SK-N-SH (cell line): ENCODE results near the gene CGB2. TPM values are rescaled to one million over a fixed set of nuclear protein-coding genes. Genes with fewer than 3 reads are reported as not detected.
A peak's percentile ranks its signal among the peaks of the same experiment; 100 is the strongest.

ENCODE experiments used
- CTCF ChIA-PET: fragments of 300-600, 350-600 bp; formaldehyde crosslinking; extraction: SDS; loops from one replicate; lab custom pipeline; 2021; lab: Yijun Ruan, JAX
- POLR2A ChIA-PET: fragments of 350-600 bp; sonication (Branson Sonifier 250); formaldehyde crosslinking; extraction: SDS; loops from one replicate; lab custom pipeline; 2020; ENCODE audit warnings: antibody characterized with exemption, inconsistent platforms; lab: Yijun Ruan, JAX
- DNase-seq: peaks from one replicate; pipeline ENCODE4 v3.0.0; 2012
- H2AFZ ChIP-seq: fragments of 200-600 bp; sonication (generic); 2 replicates; pipeline ENCODE4 v1.8.1; 2016; ENCODE audit warnings: antibody characterized with exemption, mild to moderate bottlenecking, low read depth
- H3F3A ChIP-seq: fragments of 200-600 bp; sonication (generic); replicated peaks from 2 replicates; pipeline ENCODE3; 2016; ENCODE audit warnings: antibody characterized with exemption, mild to moderate bottlenecking; ENCODE audit not compliant: insufficient read depth
- H3K27ac ChIP-seq, 2 experiments: fragments of 200-500 bp in 1 of 2; fragments of 200-600 bp in 1 of 2; sonication (Bioruptor generic) in 1 of 2; sonication (generic), shearing (Covaris generic) in 1 of 2; 2 replicates each; pipeline versions ENCODE4 v1.5.1 to v1.6.1; 2014 to 2016; ENCODE audit warnings: low read depth in 2 of 2, inconsistent platforms in 1 of 2, low read length in 1 of 2, mild to moderate bottlenecking in 1 of 2, mixed read lengths in 1 of 2
- H3K27me3 ChIP-seq: fragments of 200-600 bp; sonication (generic), shearing (Covaris generic); 2 replicates; pipeline ENCODE4 v1.6.1; 2016; ENCODE audit warnings: mixed run types; ENCODE audit not compliant: insufficient read depth
- H3K36me3 ChIP-seq, 2 experiments: fragments of 200-500 bp in 1 of 2; fragments of 200-600 bp in 1 of 2; sonication (Bioruptor generic) in 1 of 2; sonication (generic) in 1 of 2; replicated peaks in 1 of 2; 2 replicates each; pipeline versions ENCODE3 to v1.5.1; 2014 to 2016; ENCODE audit warnings: low read length in 1 of 2, mild to moderate bottlenecking in 1 of 2; ENCODE audit not compliant: insufficient read depth in 2 of 2, control insufficient read depth in 1 of 2
- H3K4me1 ChIP-seq, 2 experiments: fragments of 200-500 bp in 1 of 2; fragments of 200-600 bp in 1 of 2; sonication (Bioruptor generic) in 1 of 2; sonication (generic), shearing (Covaris generic) in 1 of 2; 2 replicates each; pipeline versions ENCODE4 v1.5.1 to v1.6.1; 2014 to 2016; ENCODE audit warnings: low read depth in 1 of 2, low read length in 1 of 2, mixed run types in 1 of 2; ENCODE audit not compliant: insufficient read depth in 2 of 2, control insufficient read depth in 1 of 2
- H3K4me2 ChIP-seq: fragments of 200-600 bp; sonication (generic), shearing (Covaris generic); 2 replicates; pipeline ENCODE4 v1.6.1; 2017; ENCODE audit warnings: mixed run types
- H3K4me3 ChIP-seq, 2 experiments: fragments of 200-500 bp in 1 of 2; fragments of 200-600 bp in 1 of 2; sonication (Bioruptor generic) in 1 of 2; sonication (generic), shearing (Covaris generic) in 1 of 2; 2 replicates each; pipeline versions ENCODE4 v1.5.1 to v1.8.1; 2014 to 2016; ENCODE audit warnings: low read depth in 2 of 2, inconsistent platforms in 1 of 2, low read length in 1 of 2, mild to moderate bottlenecking in 1 of 2, mixed read lengths in 1 of 2, moderate library complexity in 1 of 2
- H3K79me2 ChIP-seq: fragments of 200-600 bp; sonication (generic); 2 replicates; pipeline ENCODE4 v1.8.1; 2017; ENCODE audit warnings: mild to moderate bottlenecking; ENCODE audit not compliant: insufficient read depth
- H3K9ac ChIP-seq: fragments of 200-600 bp; sonication (generic); 2 replicates; pipeline ENCODE4 v1.6.1; 2017; ENCODE audit warnings: mixed run types
- H3K9me2 ChIP-seq: fragments of 200-600 bp; sonication (generic); 2 replicates; pipeline ENCODE4 v1.6.1; 2017; ENCODE audit warnings: mixed run types
- H3K9me3 ChIP-seq: fragments of 200-600 bp; sonication (generic); 2 replicates; pipeline ENCODE4 v1.6.1; 2017; ENCODE audit warnings: mixed run types, mild to moderate bottlenecking, moderate library complexity
- H4K20me1 ChIP-seq: fragments of 200-600 bp; sonication (generic); 2 replicates; pipeline ENCODE4 v1.6.1; 2017; ENCODE audit warnings: mild to moderate bottlenecking, mixed run types; ENCODE audit not compliant: insufficient read depth
- CTCF ChIP-seq: fragments of 200-600 bp; sonication (generic); IDR thresholded peaks from 2 replicates; pipeline ENCODE4 v1.6.1; 2017; ENCODE audit warnings: antibody characterized with exemption, mild to moderate bottlenecking, moderate library complexity
- ELF1 ChIP-seq: IDR thresholded peaks from 2 replicates; pipeline ENCODE4 v1.4.0; 2012
- EP300 ChIP-seq, 2 experiments: IDR thresholded peaks; 2 replicates each; pipeline versions ENCODE4 v1.4.0 to v1.6.1; 2012; ENCODE audit warnings: borderline replicate concordance in 1 of 2, low read depth in 1 of 2, low read length in 1 of 2
- FOXJ3 ChIP-seq: sonication (generic); formaldehyde crosslinking; IDR thresholded peaks from 2 replicates; pipeline ENCODE4 v1.5.1; 2020; ENCODE audit warnings: mild to moderate bottlenecking, missing genetic modification reagents
- JUND ChIP-seq: IDR thresholded peaks from 2 replicates; pipeline ENCODE4 v1.4.0; 2012
- MAX ChIP-seq: IDR thresholded peaks from 2 replicates; pipeline ENCODE4 v1.4.0; 2012; ENCODE audit warnings: low read depth
- MEF2A ChIP-seq: IDR thresholded peaks from 2 replicates; pipeline ENCODE4 v1.4.0; 2012; ENCODE audit warnings: low read depth, borderline replicate concordance
- NFIC ChIP-seq: IDR thresholded peaks from 2 replicates; pipeline ENCODE4 v1.4.0; 2012; ENCODE audit warnings: borderline replicate concordance
- NRF1 ChIP-seq: IDR thresholded peaks from 2 replicates; pipeline ENCODE4 v1.6.1; 2012; ENCODE audit warnings: low read depth, mild to moderate bottlenecking, low read length
- PBX3 ChIP-seq: IDR thresholded peaks from 2 replicates; pipeline ENCODE4; 2012
- RFX5 ChIP-seq: IDR thresholded peaks from 2 replicates; pipeline ENCODE4 v1.6.1; 2012; ENCODE audit warnings: mild to moderate bottlenecking, improper control_type of control experiment, low read length
- SIN3A ChIP-seq: IDR thresholded peaks from 2 replicates; pipeline ENCODE4 v1.6.1; 2012; ENCODE audit warnings: low read depth, mild to moderate bottlenecking, low read length, moderate library complexity, borderline replicate concordance
- SMC3 ChIP-seq: IDR thresholded peaks from 2 replicates; pipeline ENCODE4 v1.6.1; 2012; ENCODE audit warnings: low read depth, low read length, improper control_type of control experiment
- TCF12 ChIP-seq: IDR thresholded peaks from 2 replicates; pipeline ENCODE4 v1.4.0; 2012
- USF1 ChIP-seq: IDR thresholded peaks from 2 replicates; pipeline ENCODE4 v1.4.0; 2012; ENCODE audit warnings: low read depth, borderline replicate concordance
- USF2 ChIP-seq: fragments of 150-350 bp; IDR thresholded peaks from 2 replicates; pipeline ENCODE4 v1.6.1; 2017; ENCODE audit warnings: antibody characterized with exemption, low read length, low read depth, borderline replicate concordance
- YY1 ChIP-seq: IDR thresholded peaks from 2 replicates; pipeline ENCODE4 v1.4.0; 2012; ENCODE audit warnings: low read depth, mild to moderate bottlenecking
- WGBS: methylation state at CpG from one replicate; pipeline ENCODE4 v1.1.6; 2017; ENCODE audit warnings: low lambda C conversion rate; 5-methylcytosine and 5-hydroxymethylcytosine counted together
- polyA plus RNA-seq, 3 experiments: library from polyadenylated mRNA; depleted of rRNA; stranded (reverse); fragments of >200 nt; gene quantifications; 2 replicates each; pipeline ENCODE4 v1.2.3, GENCODE V29; 2012

Gene CGB2
- polyA plus RNA-seq, 1 of the 3 experiments (the other 2 are of a cell fraction): 0.64 TPM

- no peaks in the 10 kb centered on the region for H3K79me2 ChIP-seq
- no peaks in the 10 kb centered on the region for H3K36me3 ChIP-seq
- WGBS: 39% methylated on average over 44 of the region's 93 CpGs
- no peaks in the 10 kb centered on the region for H4K20me1 ChIP-seq
- ChIA-PET POLR2A (no interaction called here), CTCF (interaction anchor here (1.0 to 1.9 kb wide), 6 partner anchors 13 to 153 kb away, joined by 3 to 6 read pairs (median 4); partner anchors contain the start of genes GYS1 and RUVBL2)
- no peak overlapping the region; the same call in 1 of the 2 replicates for H2AFZ ChIP-seq
- peaks cover 13% of the 10 kb centered on the region for H3F3A ChIP-seq
- no peak overlapping the region for H3K27ac ChIP-seq
- no peak overlapping the region for H3K9ac ChIP-seq
- H3K4me1 ChIP-seq: no peaks in the 10 kb centered on the region; a peak in 1 of 4 replicates
- TF ChIP-seq CTCF (no peak), SIN3A (no peak), YY1 (no peak), TCF12 (no peak), SMC3 (no peak), EP300 (IDR thresholded peaks at IDR 0.05; ENCODE audit: borderline replicate concordance in 1 of 2, low read depth in 1 of 2, low read length in 1 of 2) (no peak), NRF1 (peak; percentile 14; the same call in 1 of the 2 replicates), NFIC (no peak), FOXJ3 (no peak), RFX5 (no peak), PBX3 (no peak), USF2 (no peak), USF1 (no peak), JUND (no peak), MEF2A (no peak), MAX (0 out of 2 replicates have a peak, but pooled peaks have one; percentile 17), ELF1 (no peak)
- peak; percentile 84 for DNase-seq
- peaks cover 8% of the 10 kb centered on the region; the same call in 1 of the 2 replicates for H3K27me3 ChIP-seq
- H3K9me2 ChIP-seq: no peaks in the 10 kb centered on the region
- no peaks in the 10 kb centered on the region for H3K9me3 ChIP-seq
- H3K4me3 ChIP-seq: peak overlapping the region in 1 of 2 experiments; percentile 4; a peak in 1 of 4 replicates
- H3K4me2 ChIP-seq: no peak overlapping the region
Observed at GRCh38 chr19:49071860-49072547, 40.3 kb downstream of the CGB2 start.
